Suprapubic skin (tissue), 4 donors: ENCODE measurements around the gene HSPB8.

Experiments used
- CTCF ChIP-seq, 2 donors: fragments of 200-600 bp in 1 of 2; fragments of 450-650 bp in 1 of 2; sonication (generic) in 1 of 2; IDR thresholded peaks; one replicate each; pipeline ENCODE4 v1.5.1; 2016 to 2019; ENCODE audit warnings: antibody characterized with exemption in 2 of 2, mild to moderate bottlenecking in 1 of 2, moderate library complexity in 1 of 2
- POLR2A ChIP-seq, 2 donors: fragments of 450-650 bp; IDR thresholded peaks; one replicate each; pipeline ENCODE4 v1.6.1; 2017; ENCODE audit warnings: antibody characterized with exemption in 2 of 2, mild to moderate bottlenecking in 2 of 2, moderate library complexity in 2 of 2
- POLR2AphosphoS5 ChIP-seq, 3 donors: sonication (generic); formaldehyde crosslinking; IDR thresholded peaks; one replicate each; pipeline ENCODE4 v1.6.1; 2017; ENCODE audit warnings: antibody characterized with exemption in 3 of 3

- TF ChIP-seq CTCF (IDR thresholded peaks at IDR 0.05) = no peak
- TF ChIP-seq POLR2A (IDR thresholded peaks at IDR 0.05) = no peak
- TF ChIP-seq POLR2AphosphoS5 (IDR thresholded peaks at IDR 0.05) = no peak
These were observed 2.5 kb downstream of the HSPB8 start for GRCh38 chr12:119181202-119181601.
